ENCODE measurements around the gene SYK.

SYK gene

GRCh38 chr9:90888941-90889340 is 87.3 kb downstream of the SYK start:
- Histone ChIP-seq H3K9ac (ENCODE audit: low read depth, low read length) (no peak overlapping the region), H3K27ac (ENCODE audit: low read length) (no peak overlapping the region), H3K9me3 (ENCODE audit: insufficient read depth, low read depth, low read length) (no peaks in the 10 kb centered on the region), H3K36me3 (ENCODE audit: insufficient read depth, low read depth, low read length) (no peaks in the 10 kb centered on the region), H3K4me3 (ENCODE audit: low read length) (no peak overlapping the region), H3K4me1 (ENCODE audit: insufficient read depth, low read length) (peaks cover 20% of the 10 kb centered on the region; the same call in 1 of the 2 replicates), H3K27me3 (ENCODE audit: insufficient read depth, low read length) (no peaks in the 10 kb centered on the region)

DNA sequence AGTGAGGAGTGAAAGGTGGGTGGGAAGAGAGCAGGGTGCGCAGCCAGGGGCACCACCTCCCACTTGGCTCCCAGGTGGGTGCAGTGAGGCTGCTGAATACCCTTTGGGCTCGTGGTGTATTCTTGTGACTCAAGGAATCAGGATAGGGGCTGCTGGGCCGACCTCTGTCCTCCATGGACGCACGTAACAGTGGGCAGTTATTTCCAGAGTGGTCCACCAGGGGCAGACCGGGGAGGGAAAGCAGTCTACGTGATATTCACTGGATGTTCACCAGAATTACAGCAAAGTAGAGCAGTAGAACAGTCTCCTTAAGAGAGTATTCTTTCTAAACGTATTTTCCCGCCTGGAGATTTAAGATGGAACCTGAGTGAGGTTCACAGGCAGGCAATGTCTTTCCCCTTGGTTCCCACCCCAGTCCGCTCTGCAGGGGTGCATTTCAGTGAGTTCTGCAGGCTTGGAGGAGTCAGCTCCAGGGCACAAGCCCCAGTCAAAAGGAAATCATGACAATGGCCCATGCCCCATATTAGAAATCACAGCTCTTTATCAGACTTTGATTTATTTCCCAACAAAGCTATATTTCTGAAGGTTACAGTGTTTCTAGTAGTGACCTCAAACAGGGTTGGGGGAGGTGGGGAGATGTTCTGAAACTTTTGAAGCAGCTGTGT is 88.7 kb downstream of the SYK start:
- Histone ChIP-seq H3K27ac (ENCODE audit: low read length) (no peak overlapping the region), H3K9me3 (ENCODE audit: insufficient read depth, low read depth, low read length) (no peaks in the 10 kb centered on the region), H3K36me3 (ENCODE audit: insufficient read depth, low read depth, low read length) (no peaks in the 10 kb centered on the region), H3K9ac (ENCODE audit: low read depth, low read length) (no peak overlapping the region), H3K4me3 (ENCODE audit: low read length) (peak overlapping the region; percentile 12; the same call in 1 of the 2 replicates), H3K4me1 (ENCODE audit: insufficient read depth, low read length) (peaks cover 20% of the 10 kb centered on the region; the same call in 1 of the 2 replicates), H3K27me3 (ENCODE audit: insufficient read depth, low read length) (no peaks in the 10 kb centered on the region)

DNA sequence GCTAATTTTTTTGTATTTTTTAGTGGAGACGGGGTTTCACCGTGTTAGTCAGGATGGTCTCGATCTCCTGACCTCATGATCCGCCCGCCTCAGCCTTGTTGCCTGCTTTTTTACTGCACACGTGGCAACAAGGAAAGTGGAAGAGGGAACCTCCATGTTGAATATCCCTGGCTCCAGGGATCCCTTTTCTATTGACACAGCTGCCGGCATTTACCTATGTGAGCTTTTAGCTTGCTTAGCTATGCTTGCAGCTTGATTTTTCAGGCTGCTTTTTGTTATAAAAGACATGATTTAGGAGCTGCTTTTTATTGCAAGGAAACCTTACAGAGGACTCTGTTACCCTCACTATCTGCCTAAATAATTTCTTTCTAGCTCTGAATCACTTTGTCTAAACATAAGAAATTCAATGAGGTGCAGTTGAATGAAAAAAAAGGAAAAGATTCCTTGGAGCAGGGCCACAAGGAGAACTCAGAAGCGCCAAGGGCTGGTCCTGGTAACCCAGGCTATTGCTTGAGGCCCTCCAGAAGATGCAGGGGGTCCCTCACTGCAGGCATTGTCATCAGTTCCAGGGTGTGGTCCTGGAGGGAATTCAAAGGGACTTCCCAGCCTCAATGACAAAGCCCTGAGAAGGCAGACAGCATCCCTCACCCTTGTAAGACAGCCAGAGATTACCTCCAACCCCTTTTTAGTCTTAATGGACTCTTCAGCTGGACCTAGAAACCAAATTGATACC is 89.9 kb downstream of the SYK start:
- Histone ChIP-seq H3K4me3 (ENCODE audit: low read length) (no peak overlapping the region), H3K4me1 (ENCODE audit: insufficient read depth, low read length) (peaks cover 32% of the 10 kb centered on the region; the same call in 1 of the 2 replicates), H3K9me3 (ENCODE audit: insufficient read depth, low read depth, low read length) (no peaks in the 10 kb centered on the region), H3K9ac (ENCODE audit: low read depth, low read length) (no peak overlapping the region), H3K27me3 (ENCODE audit: insufficient read depth, low read length) (no peaks in the 10 kb centered on the region), H3K36me3 (ENCODE audit: insufficient read depth, low read depth, low read length) (no peaks in the 10 kb centered on the region), H3K27ac (ENCODE audit: low read length) (no peak overlapping the region)

GRCh38 chr9:90892918-90893317 is 91.3 kb downstream of the SYK start:
- Histone ChIP-seq H3K9ac (ENCODE audit: low read depth, low read length) (no peak overlapping the region), H3K27me3 (ENCODE audit: insufficient read depth, low read length) (no peaks in the 10 kb centered on the region), H3K36me3 (ENCODE audit: insufficient read depth, low read depth, low read length) (no peaks in the 10 kb centered on the region), H3K9me3 (ENCODE audit: insufficient read depth, low read depth, low read length) (no peaks in the 10 kb centered on the region), H3K27ac (ENCODE audit: low read length) (no peak overlapping the region), H3K4me3 (ENCODE audit: low read length) (no peak overlapping the region), H3K4me1 (ENCODE audit: insufficient read depth, low read length) (peaks cover 33% of the 10 kb centered on the region; the same call in 1 of the 2 replicates)

DNA sequence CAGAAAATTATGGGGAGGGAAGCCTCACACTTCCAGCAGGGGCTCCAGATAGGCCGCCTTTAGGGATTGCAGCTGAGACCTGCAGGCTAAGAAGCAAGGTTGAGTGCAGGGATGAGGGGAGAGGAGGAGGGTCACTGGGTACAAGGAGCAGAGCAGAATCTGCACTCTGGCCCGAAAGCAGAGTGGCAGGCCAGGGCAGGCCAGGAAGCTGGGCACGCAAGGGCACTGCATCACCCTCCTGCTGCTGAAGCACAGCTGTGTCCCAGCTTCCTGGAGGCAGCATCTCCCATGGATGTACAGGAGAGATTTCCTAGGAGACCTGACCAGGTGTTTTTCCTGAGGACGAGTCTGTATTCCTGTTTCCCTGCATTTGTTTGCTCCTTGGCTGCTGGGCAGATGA is 92.1 kb downstream of the SYK start:
- Histone ChIP-seq H3K4me1 (ENCODE audit: insufficient read depth, low read length) (peaks cover 33% of the 10 kb centered on the region; the same call in 1 of the 2 replicates), H3K9ac (ENCODE audit: low read depth, low read length) (no peak overlapping the region), H3K27me3 (ENCODE audit: insufficient read depth, low read length) (no peaks in the 10 kb centered on the region), H3K27ac (ENCODE audit: low read length) (no peak overlapping the region), H3K4me3 (ENCODE audit: low read length) (no peak overlapping the region), H3K9me3 (ENCODE audit: insufficient read depth, low read depth, low read length) (no peaks in the 10 kb centered on the region), H3K36me3 (ENCODE audit: insufficient read depth, low read depth, low read length) (no peaks in the 10 kb centered on the region)

DNA sequence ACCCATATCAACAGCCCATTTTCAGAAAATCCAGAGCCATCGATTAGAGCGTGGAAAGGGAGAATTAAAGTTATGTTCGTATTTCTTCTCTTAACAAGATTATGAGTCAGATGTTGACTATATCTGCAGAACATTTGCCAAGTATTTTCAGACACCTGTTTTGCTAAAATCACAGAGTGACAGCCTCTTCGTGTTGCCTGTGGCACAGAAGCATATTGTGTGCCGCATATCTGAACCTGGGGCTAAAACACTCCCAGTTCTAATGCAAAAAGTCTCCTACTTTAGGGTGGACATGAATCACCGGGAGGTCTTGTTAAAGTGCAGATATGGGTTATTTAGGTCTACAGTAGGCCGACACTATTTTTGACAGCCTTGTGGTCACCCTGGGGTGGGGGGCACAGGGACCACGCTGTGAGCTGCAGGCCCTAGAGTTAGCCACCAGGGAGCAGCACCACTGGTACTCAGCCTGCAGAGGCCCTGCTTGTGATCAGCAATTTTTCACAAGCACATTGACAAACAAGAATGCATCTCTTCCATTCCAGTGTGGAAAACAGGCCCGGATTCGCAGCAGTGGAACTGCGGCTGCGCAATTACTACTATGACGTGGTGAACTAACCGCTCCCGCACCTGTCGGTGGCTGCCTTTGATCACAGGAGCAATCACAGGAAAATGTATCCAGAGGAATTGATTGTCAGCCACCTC is 93.5 kb downstream of the SYK start:
- Histone ChIP-seq H3K4me1 (ENCODE audit: insufficient read depth, low read length) (peaks cover 26% of the 10 kb centered on the region; the same call in 1 of the 2 replicates), H3K27ac (ENCODE audit: low read length) (no peak overlapping the region), H3K36me3 (ENCODE audit: insufficient read depth, low read depth, low read length) (no peaks in the 10 kb centered on the region), H3K27me3 (ENCODE audit: insufficient read depth, low read length) (no peaks in the 10 kb centered on the region), H3K4me3 (ENCODE audit: low read length) (no peak overlapping the region), H3K9me3 (ENCODE audit: insufficient read depth, low read depth, low read length) (no peaks in the 10 kb centered on the region), H3K9ac (ENCODE audit: low read depth, low read length) (no peak overlapping the region)

GRCh38 chr9:90895786-90896185 is 94.2 kb downstream of the SYK start:
- Histone ChIP-seq H3K27me3 (ENCODE audit: insufficient read depth, low read length) (no peaks in the 10 kb centered on the region), H3K9ac (ENCODE audit: low read depth, low read length) (no peak overlapping the region), H3K36me3 (ENCODE audit: insufficient read depth, low read depth, low read length) (no peaks in the 10 kb centered on the region), H3K4me1 (ENCODE audit: insufficient read depth, low read length) (peaks cover 20% of the 10 kb centered on the region; the same call in 1 of the 2 replicates), H3K9me3 (ENCODE audit: insufficient read depth, low read depth, low read length) (no peaks in the 10 kb centered on the region), H3K4me3 (ENCODE audit: low read length) (no peak overlapping the region), H3K27ac (ENCODE audit: low read length) (no peak overlapping the region)

GRCh38 chr9:90896231-90896630 is 94.6 kb downstream of the SYK start:
- Histone ChIP-seq H3K36me3 (ENCODE audit: insufficient read depth, low read depth, low read length) (no peaks in the 10 kb centered on the region), H3K9ac (ENCODE audit: low read depth, low read length) (no peak overlapping the region), H3K4me3 (ENCODE audit: low read length) (no peak overlapping the region), H3K9me3 (ENCODE audit: insufficient read depth, low read depth, low read length) (no peaks in the 10 kb centered on the region), H3K4me1 (ENCODE audit: insufficient read depth, low read length) (peaks cover 20% of the 10 kb centered on the region; the same call in 1 of the 2 replicates), H3K27me3 (ENCODE audit: insufficient read depth, low read length) (no peaks in the 10 kb centered on the region), H3K27ac (ENCODE audit: low read length) (no peak overlapping the region)

- Histone ChIP-seq H3K27me3 (ENCODE audit: insufficient read depth, low read length) (no peaks in the 10 kb centered on the region), H3K36me3 (ENCODE audit: insufficient read depth, low read depth, low read length) (no peaks in the 10 kb centered on the region), H3K9ac (ENCODE audit: low read depth, low read length) (no peak overlapping the region), H3K4me3 (ENCODE audit: low read length) (no peak overlapping the region), H3K27ac (ENCODE audit: low read length) (no peak overlapping the region), H3K4me1 (ENCODE audit: insufficient read depth, low read length) (peaks cover 13% of the 10 kb centered on the region; the same call in 1 of the 2 replicates), H3K9me3 (ENCODE audit: insufficient read depth, low read depth, low read length) (peaks cover 7% of the 10 kb centered on the region; the same call in 1 of the 2 replicates)
Measured at GRCh38 chr9:90898228-90898627, 96.6 kb downstream of the SYK start.

DNA sequence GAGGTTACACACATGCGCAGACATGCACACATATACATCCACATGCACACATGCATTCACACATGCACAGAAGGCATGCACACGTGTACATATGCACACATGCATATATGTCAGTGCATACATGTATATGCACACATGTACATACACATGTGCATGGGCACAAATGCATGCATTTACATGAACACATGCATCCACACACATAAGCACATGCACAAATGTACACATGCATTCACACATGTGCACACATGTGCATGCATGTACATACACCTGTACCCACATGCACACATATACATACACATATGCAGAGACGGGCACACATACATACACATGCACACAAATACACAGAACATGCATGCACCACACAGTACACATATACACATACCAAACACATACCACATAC is 97.7 kb downstream of the SYK start:
- no peak overlapping the region for H3K9ac ChIP-seq (ENCODE audit: low read depth, low read length)
- H3K36me3 ChIP-seq (ENCODE audit: insufficient read depth, low read depth, low read length), result no peaks in the 10 kb centered on the region
- H3K27me3 ChIP-seq (ENCODE audit: insufficient read depth, low read length), result no peaks in the 10 kb centered on the region

DNA sequence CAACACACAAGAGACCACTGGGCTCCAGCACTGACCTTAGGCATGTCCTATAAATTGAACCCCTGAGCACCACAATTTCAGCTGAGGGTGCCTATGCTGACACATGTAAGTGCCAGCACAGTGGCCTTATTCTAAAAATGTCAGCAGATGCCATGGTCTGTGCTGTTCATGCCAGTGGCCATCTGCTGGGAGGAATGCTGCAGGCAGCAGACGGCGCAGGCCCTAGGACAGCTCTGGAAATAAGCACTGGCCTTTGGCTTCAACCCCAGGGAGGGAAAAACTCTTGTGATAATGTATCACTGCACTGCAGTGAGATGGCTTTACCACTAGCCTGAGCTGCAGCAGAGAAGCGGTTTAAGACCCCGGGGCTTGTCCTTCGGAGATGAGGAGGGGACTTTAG is 98.5 kb downstream of the SYK start:
- no peaks in the 10 kb centered on the region for H3K36me3 ChIP-seq (ENCODE audit: insufficient read depth, low read depth, low read length)
- no peaks in the 10 kb centered on the region for H3K27me3 ChIP-seq (ENCODE audit: insufficient read depth, low read length)
- H3K9ac ChIP-seq (ENCODE audit: low read depth, low read length), result no peak overlapping the region
- H3K9me3 ChIP-seq (ENCODE audit: insufficient read depth, low read depth, low read length), result peaks cover 7% of the 10 kb centered on the region; the same call in 1 of the 2 replicates
- H3K4me3 ChIP-seq (ENCODE audit: low read length), result no peak overlapping the region
- H3K27ac ChIP-seq (ENCODE audit: low read length), result no peak overlapping the region
- H3K4me1 ChIP-seq (ENCODE audit: insufficient read depth, low read length), result peaks cover 13% of the 10 kb centered on the region; the same call in 1 of the 2 replicates

More for the DNA sequence above, 97.7 kb downstream of the SYK start:
- peaks cover 13% of the 10 kb centered on the region; the same call in 1 of the 2 replicates for H3K4me1 ChIP-seq (ENCODE audit: insufficient read depth, low read length)
- no peak overlapping the region for H3K4me3 ChIP-seq (ENCODE audit: low read length)
- no peak overlapping the region for H3K27ac ChIP-seq (ENCODE audit: low read length)
- peaks cover 7% of the 10 kb centered on the region; the same call in 1 of the 2 replicates for H3K9me3 ChIP-seq (ENCODE audit: insufficient read depth, low read depth, low read length)
